HepG2 (cell line): ENCODE results near the gene CERS6. TPM values are rescaled to one million over a fixed set of nuclear protein-coding genes. Genes with fewer than 3 reads are reported as not detected.

Experiments
- CBFB ChIP-seq: sonication (generic); formaldehyde crosslinking; IDR thresholded peaks from 2 replicates; pipeline ENCODE4 v1.4.0; 2020; ENCODE audit warnings: missing genetic modification reagents
- CENPT ChIP-seq: sonication (generic); formaldehyde crosslinking; IDR thresholded peaks from 2 replicates; pipeline ENCODE4 v1.8.0; 2022; ENCODE audit warnings: low read depth, mild to moderate bottlenecking, moderate library complexity, missing genetic modification reagents
- HDAC6 ChIP-seq: fragments of 200-600 bp; sonication (generic); IDR thresholded peaks from 2 replicates; pipeline ENCODE4 v1.7.0; 2017; ENCODE audit warnings: mild to moderate bottlenecking, antibody characterized with exemption, low read length, low read depth
- HMG20A ChIP-seq: IDR thresholded peaks from 2 replicates; pipeline ENCODE4 v1.6.1; 2016; ENCODE audit warnings: borderline replicate concordance
- ISL2 ChIP-seq: sonication (generic); formaldehyde crosslinking; IDR thresholded peaks from 2 replicates; pipeline ENCODE4 v1.5.0; 2020; ENCODE audit warnings: missing genetic modification reagents
- KIAA2018 ChIP-seq: sonication (generic); formaldehyde crosslinking; IDR thresholded peaks from 2 replicates; pipeline ENCODE4 v1.5.0; 2020; ENCODE audit warnings: mild to moderate bottlenecking, missing genetic modification reagents, borderline replicate concordance
- KLF11 ChIP-seq: IDR thresholded peaks from 2 replicates; pipeline ENCODE4 v1.6.1; 2016; ENCODE audit warnings: missing compliant biosample characterization
- MIER3 ChIP-seq: IDR thresholded peaks from 2 replicates; pipeline ENCODE4 v1.6.1; 2016; ENCODE audit warnings: missing compliant biosample characterization, borderline replicate concordance
- MXD4 ChIP-seq: IDR thresholded peaks from 2 replicates; pipeline ENCODE4 v1.6.1; 2016; ENCODE audit warnings: mild to moderate bottlenecking, missing biosample characterization, missing genetic modification reagents
- SMAD9 ChIP-seq: sonication (generic); formaldehyde crosslinking; IDR thresholded peaks from 2 replicates; pipeline ENCODE4 v1.5.1; 2020; ENCODE audit warnings: mild to moderate bottlenecking, missing genetic modification reagents
- ZHX1 ChIP-seq: sonication (generic); formaldehyde crosslinking; IDR thresholded peaks from 2 replicates; pipeline ENCODE4 v1.8.1; 2022; ENCODE audit warnings: low read depth, mild to moderate bottlenecking, missing genetic modification reagents
- ZNF264 ChIP-seq: sonication (generic); formaldehyde crosslinking; IDR thresholded peaks from 2 replicates; pipeline ENCODE4 v1.4.0; 2020; ENCODE audit warnings: missing genetic modification reagents
- ZNF354B ChIP-seq: sonication (generic); formaldehyde crosslinking; IDR thresholded peaks from 2 replicates; pipeline ENCODE4 v1.8.0; 2022; ENCODE audit warnings: mild to moderate bottlenecking, missing genetic modification reagents
- ZNF367 ChIP-seq: sonication (generic); formaldehyde crosslinking; IDR thresholded peaks from 2 replicates; pipeline ENCODE4 v1.4.0; 2020; ENCODE audit warnings: missing genetic modification reagents, borderline replicate concordance
- ZNF839 ChIP-seq: sonication (generic); formaldehyde crosslinking; IDR thresholded peaks from 2 replicates; pipeline ENCODE4 v1.4.0; 2020; ENCODE audit warnings: missing genetic modification reagents, mild to moderate bottlenecking, borderline replicate concordance
- polyA plus RNA-seq, 8 experiments: library from polyadenylated mRNA; depleted of rRNA in 3 of 8; stranded (reverse) in 7 of 8; unstranded in 1 of 8; fragments of >200 nt; fragmentation: Illumina TruSeq in 4 of 8; extraction: Trizol in 4 of 8; gene quantifications; 2 replicates each; pipeline versions ENCODE4 v1.2.1 to v1.2.3, GENCODE V29; 2011 to 2016; ENCODE audit warnings: low read depth in 4 of 8, missing spikeins in 1 of 8, mixed read lengths in 1 of 8; ENCODE audit not compliant: insufficient read depth in 1 of 8
- total RNA-seq, 5 experiments: library from RNA; depleted of rRNA; stranded (reverse); fragments of >200 nt; fragmentation: Illumina TruSeq; extraction: Trizol; gene quantifications; 2 replicates each; pipeline ENCODE4 v1.2.3, GENCODE V29; 2016; ENCODE audit warnings: low read depth in 1 of 5
- TF ChIP-seq, protein P1 (sequence below): sonication (generic); formaldehyde crosslinking; IDR thresholded peaks from 2 replicates; pipeline ENCODE4 v1.4.0; 2020; ENCODE audit warnings: missing genetic modification reagents, borderline replicate concordance
- TF ChIP-seq, protein P2 (sequence below): IDR thresholded peaks from 2 replicates; pipeline ENCODE4 v1.6.1; 2016; ENCODE audit warnings: missing compliant biosample characterization, missing genetic modification reagents, borderline replicate concordance

CERS6 gene
- total and polyA plus RNA-seq, 2 of the 13 experiments (the other 11 are each of a cell fraction or from before 2014, with no cell fraction given), result 10.1 to 20.3 TPM

DNA sequence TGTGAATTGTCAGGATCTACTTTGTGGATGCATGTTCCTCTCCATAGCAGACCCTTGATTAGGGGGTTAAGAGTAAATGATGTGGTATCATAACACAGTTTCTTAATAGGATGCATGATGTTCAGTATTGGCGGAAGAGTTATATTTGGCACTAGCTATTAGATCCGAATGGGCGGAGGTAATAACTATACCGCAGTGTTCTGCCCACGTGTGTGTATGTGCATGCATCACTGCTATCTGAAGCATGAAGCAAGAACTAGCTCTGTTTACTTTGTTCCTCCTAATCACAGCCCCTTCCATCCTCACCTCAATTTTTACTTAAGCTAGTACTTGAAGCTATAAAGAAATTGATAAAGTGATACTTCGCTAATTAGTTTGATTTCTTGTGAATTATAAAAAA lies 186.8 kb downstream of the CERS6 start (continued):
- no peak for TF ChIP-seq KIAA2018 (CRISPR knock-in tag)
- TF ChIP-seq ZNF264 (CRISPR knock-in tag), result no peak
- no peak for TF ChIP-seq ZNF839
- no peak for TF ChIP-seq SMAD9 (CRISPR knock-in tag)
- TF ChIP-seq HDAC6, result no peak
- TF ChIP-seq MXD4 (CRISPR knock-in tag), result no peak
- TF ChIP-seq CBFB, result no peak
- TF ChIP-seq KLF11 (CRISPR knock-in tag), result no peak
- no peak for TF ChIP-seq MIER3 (CRISPR knock-in tag)
- TF ChIP-seq ZHX1 (CRISPR knock-in tag), result no peak
- TF ChIP-seq, protein P1, sequence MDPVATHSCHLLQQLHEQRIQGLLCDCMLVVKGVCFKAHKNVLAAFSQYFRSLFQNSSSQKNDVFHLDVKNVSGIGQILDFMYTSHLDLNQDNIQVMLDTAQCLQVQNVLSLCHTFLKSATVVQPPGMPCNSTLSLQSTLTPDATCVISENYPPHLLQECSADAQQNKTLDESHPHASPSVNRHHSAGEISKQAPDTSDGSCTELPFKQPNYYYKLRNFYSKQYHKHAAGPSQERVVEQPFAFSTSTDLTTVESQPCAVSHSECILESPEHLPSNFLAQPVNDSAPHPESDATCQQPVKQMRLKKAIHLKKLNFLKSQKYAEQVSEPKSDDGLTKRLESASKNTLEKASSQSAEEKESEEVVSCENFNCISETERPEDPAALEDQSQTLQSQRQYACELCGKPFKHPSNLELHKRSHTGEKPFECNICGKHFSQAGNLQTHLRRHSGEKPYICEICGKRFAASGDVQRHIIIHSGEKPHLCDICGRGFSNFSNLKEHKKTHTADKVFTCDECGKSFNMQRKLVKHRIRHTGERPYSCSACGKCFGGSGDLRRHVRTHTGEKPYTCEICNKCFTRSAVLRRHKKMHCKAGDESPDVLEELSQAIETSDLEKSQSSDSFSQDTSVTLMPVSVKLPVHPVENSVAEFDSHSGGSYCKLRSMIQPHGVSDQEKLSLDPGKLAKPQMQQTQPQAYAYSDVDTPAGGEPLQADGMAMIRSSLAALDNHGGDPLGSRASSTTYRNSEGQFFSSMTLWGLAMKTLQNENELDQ (CRISPR knock-in tag), result no peak
- TF ChIP-seq ZNF354B (CRISPR knock-in tag), result no peak
- TF ChIP-seq, protein P2, sequence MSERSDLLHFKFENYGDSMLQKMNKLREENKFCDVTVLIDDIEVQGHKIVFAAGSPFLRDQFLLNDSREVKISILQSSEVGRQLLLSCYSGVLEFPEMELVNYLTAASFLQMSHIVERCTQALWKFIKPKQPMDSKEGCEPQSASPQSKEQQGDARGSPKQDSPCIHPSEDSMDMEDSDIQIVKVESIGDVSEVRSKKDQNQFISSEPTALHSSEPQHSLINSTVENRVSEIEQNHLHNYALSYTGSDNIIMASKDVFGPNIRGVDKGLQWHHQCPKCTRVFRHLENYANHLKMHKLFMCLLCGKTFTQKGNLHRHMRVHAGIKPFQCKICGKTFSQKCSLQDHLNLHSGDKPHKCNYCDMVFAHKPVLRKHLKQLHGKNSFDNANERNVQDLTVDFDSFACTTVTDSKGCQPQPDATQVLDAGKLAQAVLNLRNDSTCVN (CRISPR knock-in tag), result no peak
- no peak for TF ChIP-seq ISL2 (CRISPR knock-in tag)
- TF ChIP-seq ZNF367 (CRISPR knock-in tag), result no peak
- TF ChIP-seq HMG20A, result no peak
- TF ChIP-seq CENPT (CRISPR knock-in tag), result no peak
